Progenitor cell of endocrine pancreas (in vitro differentiated cells): ENCODE measurements around the gene SYPL1. TPM values are rescaled to one million over a fixed set of nuclear protein-coding genes. Genes with fewer than 3 reads are reported as not detected.

Source experiments
- DNase-seq: peaks from one replicate; pipeline ENCODE4 v3.0.0; 2021; ENCODE audit warnings: low spot score; ENCODE audit not compliant: unreplicated experiment
- H3K27ac Mint-ChIP-seq: 2 replicates; pipeline ENCODE4 v1.8.0; 2021; ENCODE audit warnings: mild to moderate bottlenecking, moderate library complexity, mixed read lengths
- H3K27me3 Mint-ChIP-seq: 2 replicates; pipeline ENCODE4 v1.8.0; 2021; ENCODE audit warnings: mixed read lengths
- H3K36me3 Mint-ChIP-seq: 2 replicates; pipeline ENCODE4 v1.8.0; 2022; ENCODE audit warnings: mixed read lengths; ENCODE audit not compliant: insufficient read depth
- H3K4me1 Mint-ChIP-seq: 2 replicates; pipeline ENCODE4 v1.8.0; 2021; ENCODE audit warnings: low read depth, mixed read lengths
- H3K4me3 Mint-ChIP-seq: 2 replicates; pipeline ENCODE4 v1.8.0; 2021; ENCODE audit warnings: low read depth, mild to moderate bottlenecking, moderate library complexity, mixed read lengths
- H3K9me3 Mint-ChIP-seq: 2 replicates; pipeline ENCODE4 v1.8.0; 2021; ENCODE audit warnings: low read depth, mixed read lengths
- CTCF ChIP-seq: fragments of 200-600 bp; sonication (generic); IDR thresholded peaks from one replicate; pipeline ENCODE4 v1.5.0; 2021; ENCODE audit warnings: antibody characterized with exemption, mild to moderate bottlenecking; ENCODE audit not compliant: unreplicated experiment
- total RNA-seq: library from RNA; stranded (reverse); gene quantifications from 2 replicates; pipeline ENCODE4 v1.2.1, GENCODE V29; 2021

Gene SYPL1
- total RNA-seq, 1 donor from 2014 or later, result 60.3 TPM

GRCh38 chr7:106047184-106047583 is 64.9 kb downstream of the SYPL1 start:
- TF ChIP-seq CTCF, result no peak
- Mint-ChIP-seq H3K4me3 (no peak overlapping the region), H3K36me3 (no peaks in the 10 kb centered on the region), H3K4me1 (peaks cover 3% of the 10 kb centered on the region), H3K27ac (no peak overlapping the region), H3K9me3 (no peaks in the 10 kb centered on the region), H3K27me3 (peaks cover 31% of the 10 kb centered on the region)
- no peak for DNase-seq

GRCh38 chr7:106045586-106045985 is 66.5 kb downstream of the SYPL1 start:
- Mint-ChIP-seq H3K4me3 (no peak overlapping the region), H3K27ac (no peak overlapping the region), H3K27me3 (peaks cover 30% of the 10 kb centered on the region), H3K9me3 (no peaks in the 10 kb centered on the region), H3K36me3 (no peaks in the 10 kb centered on the region), H3K4me1 (peaks cover 6% of the 10 kb centered on the region)
- no peak for TF ChIP-seq CTCF
- DNase-seq, result no peak

DNA sequence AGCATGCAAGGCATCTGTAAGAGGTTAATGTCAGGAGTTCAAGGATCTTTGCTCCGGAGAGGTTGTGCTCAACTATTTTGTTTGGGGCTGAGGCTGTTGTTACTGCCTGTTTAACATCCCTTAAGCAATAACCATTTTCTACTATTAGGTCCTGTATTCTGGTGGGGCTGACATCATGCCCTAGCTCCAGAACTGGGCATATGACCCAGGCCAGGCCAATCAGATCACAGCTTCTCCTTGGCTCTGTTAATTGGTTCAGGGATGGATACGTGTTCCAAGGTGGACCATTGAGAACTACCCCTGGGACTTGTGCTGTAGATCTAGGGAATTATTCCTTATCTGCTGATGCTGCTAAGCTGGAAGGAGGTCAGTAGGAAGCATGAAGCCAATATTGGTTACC is 67.0 kb downstream of the SYPL1 start:
- Mint-ChIP-seq H3K4me3 (no peak overlapping the region), H3K36me3 (no peaks in the 10 kb centered on the region), H3K4me1 (peaks cover 6% of the 10 kb centered on the region), H3K27ac (no peak overlapping the region), H3K9me3 (no peaks in the 10 kb centered on the region), H3K27me3 (peaks cover 34% of the 10 kb centered on the region)
- no peak for DNase-seq
- TF ChIP-seq CTCF, result no peak

DNA sequence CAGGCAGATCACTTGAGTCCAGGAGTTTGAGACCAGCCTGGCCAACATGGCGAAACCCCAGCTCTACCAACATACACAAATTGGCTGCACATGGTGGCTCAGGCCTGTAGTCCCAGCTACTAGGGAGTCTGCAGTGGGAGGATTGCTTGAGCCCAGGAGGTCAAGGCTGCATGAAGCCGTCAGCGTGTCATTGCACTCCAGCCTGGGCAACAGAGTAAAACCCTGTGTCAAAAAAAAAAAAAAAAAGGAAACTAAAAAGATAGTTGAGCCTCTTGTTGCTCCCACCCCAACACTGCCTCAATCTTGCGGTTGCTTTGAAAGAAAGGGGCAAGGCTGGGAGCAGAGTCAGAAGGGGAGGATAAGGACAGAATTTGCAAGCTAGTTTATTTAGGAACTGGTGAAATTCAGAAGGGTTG is 69.9 kb downstream of the SYPL1 start:
- H3K27ac Mint-ChIP-seq, result peak overlapping the region; percentile 62
- peaks cover 14% of the 10 kb centered on the region for H3K4me1 Mint-ChIP-seq
- H3K9me3 Mint-ChIP-seq, result no peaks in the 10 kb centered on the region
- no peak for TF ChIP-seq CTCF
- no peak overlapping the region for H3K4me3 Mint-ChIP-seq
- H3K36me3 Mint-ChIP-seq, result no peaks in the 10 kb centered on the region
- H3K27me3 Mint-ChIP-seq, result peaks cover 43% of the 10 kb centered on the region
- DNase-seq, result no peak

- H3K36me3 Mint-ChIP-seq, result no peaks in the 10 kb centered on the region
- peak; percentile 76 for TF ChIP-seq CTCF
- peak; percentile 25 for DNase-seq
- H3K27me3 Mint-ChIP-seq, result peaks cover 42% of the 10 kb centered on the region
- H3K27ac Mint-ChIP-seq, result no peak overlapping the region
- peaks cover 20% of the 10 kb centered on the region for H3K4me1 Mint-ChIP-seq
- H3K4me3 Mint-ChIP-seq, result no peak overlapping the region
- H3K9me3 Mint-ChIP-seq, result no peaks in the 10 kb centered on the region
These were observed 70.9 kb downstream of the SYPL1 start for GRCh38 chr7:106041140-106041717.

Other genes starting within 250 kb of the SYPL1 start
- gene ATXN7L1, start 235.7 kb downstream of the SYPL1 start, total RNA-seq, result 18.2 and 18.3 TPM in 2 replicates
- 15.7 and 21.5 TPM in 2 replicates for gene CDHR3, start 149.0 kb downstream of the SYPL1 start, total RNA-seq
- gene NAMPT, start 172.7 kb upstream of the SYPL1 start, total RNA-seq, result 35.2 and 44.6 TPM in 2 replicates